ENCODE data around the gene TMEM116.
A peak's percentile ranks its signal among the peaks of the same experiment; 100 is the strongest.
"Not testable (repeated sequence)": the region's sequence is repeated elsewhere in the genome, so short reads cannot be mapped to it uniquely, and the experiment has no call there.

TMEM116 gene

GRCh38 chr12:112018571-112019237 lies 5.7 kb upstream of the TMEM116 start:
- DNase-seq (ENCODE audit: insufficient read length, low spot score) (peak; percentile 23), FAIRE-seq (no peak)
- no peak for TF ChIP-seq POLR2A (IDR thresholded peaks at IDR 0.05; ENCODE audit: low read depth, low read length)

GRCh38 chr12:112017041-112017440 lies 4.1 kb upstream of the TMEM116 start:
- no peak for TF ChIP-seq POLR2A (IDR thresholded peaks at IDR 0.05; ENCODE audit: low read depth, low read length)
- no peak for FAIRE-seq
- no peak for DNase-seq (ENCODE audit: insufficient read length, low spot score)

DNA sequence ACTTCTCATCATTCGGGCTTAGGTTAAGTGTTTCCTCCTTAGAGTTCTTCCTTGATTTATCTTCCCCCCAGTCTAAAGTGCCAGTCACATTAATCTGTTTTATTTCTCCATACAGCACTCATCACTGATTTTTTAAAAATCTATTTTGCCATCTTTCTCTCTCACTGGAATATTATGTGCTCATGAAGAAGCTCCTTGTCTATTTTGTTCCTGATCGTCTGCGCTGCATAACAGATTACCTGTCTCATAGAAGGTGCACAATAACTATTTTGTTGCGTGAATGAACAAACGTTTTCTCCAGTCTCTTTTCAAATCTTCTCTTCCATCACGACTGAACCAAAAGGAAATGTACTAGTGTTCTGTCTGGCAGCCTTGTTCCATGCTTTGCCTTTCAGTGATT lies 3.0 kb upstream of the TMEM116 start:
- no peak for TF ChIP-seq POLR2A (IDR thresholded peaks at IDR 0.05; ENCODE audit: low read depth, low read length)
- FAIRE-seq (no peak), DNase-seq (ENCODE audit: insufficient read length, low spot score) (no peak)

GRCh38 chr12:112013601-112014402 lies 837 bp upstream of the TMEM116 start:
- DNase-seq (ENCODE audit: insufficient read length, low spot score) (peak; percentile 34), FAIRE-seq (peak; percentile 58)
- peak; percentile 37; the same call in 1 of the 2 replicates for TF ChIP-seq POLR2A (IDR thresholded peaks at IDR 0.05; ENCODE audit: low read depth, low read length)

GRCh38 chr12:112011685-112012084 lies 1.3 kb downstream of the TMEM116 start:
- no peak for TF ChIP-seq POLR2A (IDR thresholded peaks at IDR 0.05; ENCODE audit: low read depth, low read length)
- FAIRE-seq (no peak), DNase-seq (ENCODE audit: insufficient read length, low spot score) (no peak)

- no peak for TF ChIP-seq POLR2A (IDR thresholded peaks at IDR 0.05; ENCODE audit: low read depth, low read length)
- DNase-seq (ENCODE audit: insufficient read length, low spot score), result no peak
- no peak for FAIRE-seq
Measured at GRCh38 chr12:112010415-112011344, 2.3 kb downstream of the TMEM116 start.

GRCh38 chr12:112009596-112009995 lies 3.4 kb downstream of the TMEM116 start:
- FAIRE-seq; DNase-seq (ENCODE audit: insufficient read length, low spot score): not testable (repeated sequence)

- DNase-seq (ENCODE audit: insufficient read length, low spot score) (no peak), FAIRE-seq (no peak)
- no peak for TF ChIP-seq POLR2A (IDR thresholded peaks at IDR 0.05; ENCODE audit: low read depth, low read length)
Measured at GRCh38 chr12:112008918-112009317, 4.0 kb downstream of the TMEM116 start.

GRCh38 chr12:112007945-112008344 lies 5.0 kb downstream of the TMEM116 start:
- no peak for FAIRE-seq

DNA sequence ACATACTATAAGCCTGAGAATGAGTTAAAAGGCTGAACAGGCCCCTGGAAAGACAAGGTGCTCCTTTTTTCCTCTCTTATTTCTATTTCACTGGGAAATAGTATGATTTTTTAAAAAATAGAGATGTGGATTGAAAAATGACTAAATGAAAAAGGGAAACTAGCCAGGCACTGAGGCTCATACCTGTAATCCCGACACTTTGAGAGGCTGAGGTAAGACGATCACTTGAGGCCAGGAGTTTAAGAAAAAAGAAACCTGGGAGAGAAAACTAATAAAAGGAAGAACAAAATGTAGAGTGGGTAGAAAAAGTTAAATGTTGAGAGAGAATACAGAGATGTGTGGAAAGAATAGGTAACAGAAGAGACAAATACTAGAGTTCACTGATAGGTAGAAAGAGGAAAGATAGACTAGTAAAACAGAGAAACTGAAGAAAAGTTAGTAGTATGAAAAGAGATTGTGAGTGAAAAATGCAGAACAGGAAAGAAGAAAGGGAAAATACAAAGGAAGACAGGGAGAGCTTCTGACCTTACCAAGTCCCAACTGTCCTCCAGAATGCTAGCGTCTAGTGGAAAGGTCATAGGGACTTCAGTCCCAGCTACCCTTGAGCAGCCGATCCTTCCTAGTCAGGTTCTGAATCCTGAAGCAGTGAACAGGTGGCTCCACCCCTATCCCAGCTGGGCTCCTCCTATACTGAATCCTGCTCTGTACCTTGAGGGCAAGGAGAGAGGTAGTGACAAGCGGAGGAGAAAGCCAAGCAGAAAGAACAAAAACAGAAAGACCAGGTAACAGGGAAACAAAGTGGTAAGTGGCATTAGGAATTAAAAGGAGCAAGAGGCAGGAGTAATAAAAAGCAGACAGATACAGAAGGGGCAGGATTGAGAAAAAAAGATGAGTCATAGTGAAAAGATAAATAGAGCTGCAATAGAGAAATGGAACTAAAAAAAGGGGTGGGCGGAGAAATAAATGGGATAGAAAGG lies 7.3 kb downstream of the TMEM116 start:
- DNase-seq (ENCODE audit: insufficient read length, low spot score) (no peak), FAIRE-seq (peak; percentile 23)
- no peak for TF ChIP-seq POLR2A (IDR thresholded peaks at IDR 0.05; ENCODE audit: low read depth, low read length)

More at GRCh38 chr12:112007945-112008344, 5.0 kb downstream of the TMEM116 start:
- TF ChIP-seq POLR2A (IDR thresholded peaks at IDR 0.05; ENCODE audit: low read depth, low read length), result no peak
- DNase-seq (ENCODE audit: insufficient read length, low spot score), result no peak

DNA sequence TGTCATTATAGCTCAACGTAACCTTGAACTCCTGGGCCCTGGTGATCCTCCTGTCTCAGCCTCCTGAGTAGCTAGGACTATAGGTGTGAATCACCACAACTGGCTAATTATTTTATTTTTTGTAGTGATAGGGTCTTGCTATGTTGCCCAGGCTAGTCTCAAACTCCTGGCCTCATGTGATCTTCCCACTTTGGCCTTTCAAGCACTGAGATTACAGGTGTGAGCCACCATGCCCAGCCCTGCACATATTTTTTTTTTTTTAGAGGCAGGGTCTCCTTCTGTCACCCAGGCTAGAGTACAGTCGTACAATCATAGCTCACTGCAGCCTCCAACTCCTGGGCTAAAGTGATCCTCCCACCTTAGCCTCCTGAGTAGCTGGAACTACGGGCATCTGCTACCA lies 8.9 kb downstream of the TMEM116 start:
- no peak for TF ChIP-seq POLR2A (IDR thresholded peaks at IDR 0.05; ENCODE audit: low read depth, low read length)
- no peak for FAIRE-seq
- DNase-seq (ENCODE audit: insufficient read length, low spot score), result no peak

- FAIRE-seq (no peak), DNase-seq (ENCODE audit: insufficient read length, low spot score) (no peak)
- TF ChIP-seq POLR2A (IDR thresholded peaks at IDR 0.05; ENCODE audit: low read depth, low read length), result no peak
Measured at GRCh38 chr12:112001576-112001975, 11.4 kb downstream of the TMEM116 start.

DNA sequence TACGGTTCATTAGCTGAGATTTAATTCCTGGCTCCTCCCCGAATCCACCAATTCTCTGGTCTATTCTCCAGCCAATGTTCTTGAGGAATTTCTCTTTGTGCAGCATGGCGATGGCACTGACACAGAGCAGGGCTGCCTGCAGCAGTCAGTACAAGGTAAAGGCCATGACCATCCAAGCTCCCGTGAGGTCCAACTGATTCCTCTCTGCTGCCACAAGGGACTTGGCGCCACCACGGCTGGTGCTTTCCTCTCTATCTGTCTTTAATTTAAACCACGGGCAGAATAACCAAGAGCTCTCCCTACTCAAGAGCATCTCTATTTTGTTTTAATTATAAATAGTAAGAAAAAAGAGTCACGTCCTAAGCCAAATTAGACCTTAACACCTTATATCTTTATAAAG lies 12.1 kb downstream of the TMEM116 start:
- no peak for DNase-seq (ENCODE audit: insufficient read length, low spot score)
- TF ChIP-seq POLR2A (IDR thresholded peaks at IDR 0.05; ENCODE audit: low read depth, low read length), result no peak
- FAIRE-seq, result no peak

DNA sequence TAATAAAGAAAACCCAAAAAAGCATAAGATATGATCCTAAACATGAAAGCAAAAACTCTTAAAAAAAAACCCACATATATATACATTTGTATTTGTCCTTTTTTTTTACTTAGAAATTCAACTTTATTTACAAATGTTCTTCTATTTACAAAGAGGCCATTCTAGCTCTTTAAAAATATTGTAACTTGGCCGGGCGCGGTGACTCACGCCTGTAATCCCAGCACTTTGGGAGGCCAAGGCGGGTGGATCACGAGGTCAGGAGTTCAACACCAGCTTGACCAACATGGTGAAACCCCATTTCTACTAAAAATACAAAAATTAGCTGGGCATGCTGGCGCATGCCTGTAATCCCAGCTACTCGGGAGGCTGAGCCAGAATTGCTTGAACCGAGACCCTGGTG lies 13.8 kb downstream of the TMEM116 start:
- not testable (repeated sequence) for DNase-seq (ENCODE audit: insufficient read length, low spot score); FAIRE-seq
